SK-N-SH treated with all-trans-retinoic acid at 6 μM for 48 hours (cell line): ENCODE data around the gene PADI2.

Source experiments
- ATAC-seq: fragments of 200-7000 bp; cut with Tn5 transposase; 3 replicates; pipeline ENCODE4 v1.9.1; 2020; ENCODE audit warnings: mild to moderate bottlenecking, moderate library complexity
- ARNTL ChIP-seq: fragments of 450-650 bp; formaldehyde crosslinking; IDR thresholded peaks from 2 replicates; pipeline ENCODE4 v1.5.0; 2020; ENCODE audit warnings: low read depth, mild to moderate bottlenecking, moderate library complexity, borderline replicate concordance
- BACH2 ChIP-seq: fragments of 250-450 bp; sonication (Bioruptor Pico); IDR thresholded peaks from 2 replicates; pipeline ENCODE4 v1.9.0; 2021; ENCODE audit warnings: mild to moderate bottlenecking, borderline replicate concordance
- CREB5 ChIP-seq: fragments of 250-450 bp; sonication (Bioruptor Pico); IDR thresholded peaks from 2 replicates; pipeline ENCODE4 v1.5.1; 2020; ENCODE audit warnings: low read depth, mild to moderate bottlenecking, moderate library complexity
- CSDC2 ChIP-seq: fragments of 250-450 bp; sonication (Bioruptor Pico); IDR thresholded peaks from 2 replicates; pipeline ENCODE4 v1.5.0; 2020; ENCODE audit warnings: mild to moderate bottlenecking, moderate library complexity
- CSRNP3 ChIP-seq: fragments of 250-450 bp; sonication (Bioruptor Pico); IDR thresholded peaks from 2 replicates; pipeline ENCODE4 v1.5.1; 2021; ENCODE audit warnings: mild to moderate bottlenecking, moderate library complexity
- ESRRG ChIP-seq: fragments of 250-450 bp; sonication (Bioruptor Pico); IDR thresholded peaks from 2 replicates; pipeline ENCODE4 v1.6.1; 2021; ENCODE audit warnings: mild to moderate bottlenecking
- GLIS3 ChIP-seq: fragments of 250-450 bp; sonication (Bioruptor Pico); IDR thresholded peaks from 2 replicates; pipeline ENCODE4 v1.5.0; 2020; ENCODE audit warnings: mild to moderate bottlenecking, moderate library complexity
- OSR1 ChIP-seq: fragments of 250-450 bp; sonication (Bioruptor Pico); IDR thresholded peaks from 2 replicates; pipeline ENCODE4 v1.8.0; 2022; ENCODE audit warnings: moderate library complexity, mild to moderate bottlenecking, inconsistent platforms
- PATZ1 ChIP-seq: fragments of 250-450 bp; sonication (Bioruptor Pico); IDR thresholded peaks from 2 replicates; pipeline ENCODE4 v1.8.0; 2020; ENCODE audit warnings: mild to moderate bottlenecking, moderate library complexity, borderline replicate concordance
- POU6F1 ChIP-seq: fragments of 250-450 bp; sonication (Bioruptor Pico); IDR thresholded peaks from 2 replicates; pipeline ENCODE4 v1.8.0; 2021; ENCODE audit warnings: low read depth, mild to moderate bottlenecking, moderate library complexity, borderline replicate concordance
- PPARA ChIP-seq: fragments of 250-450 bp; sonication (Bioruptor Pico); IDR thresholded peaks from 2 replicates; pipeline ENCODE4 v1.5.0; 2020; ENCODE audit warnings: mild to moderate bottlenecking, borderline replicate concordance
- RARB ChIP-seq: fragments of 250-450 bp; sonication (Bioruptor Pico); IDR thresholded peaks from 2 replicates; pipeline ENCODE4 v1.8.0; 2021; ENCODE audit warnings: mild to moderate bottlenecking, moderate library complexity
- SNAI2 ChIP-seq: fragments of 250-450 bp; sonication (Bioruptor Pico); IDR thresholded peaks from 2 replicates; pipeline ENCODE4 v1.5.0; 2020; ENCODE audit warnings: mild to moderate bottlenecking, moderate library complexity
- TCF4 ChIP-seq: fragments of 250-450 bp; sonication (Bioruptor Pico); IDR thresholded peaks from 2 replicates; pipeline ENCODE4 v1.8.0; 2021; ENCODE audit warnings: mild to moderate bottlenecking, moderate library complexity, borderline replicate concordance
- TOX ChIP-seq: fragments of 250-450 bp; sonication (Bioruptor Pico); IDR thresholded peaks from 2 replicates; pipeline ENCODE4 v1.8.0; 2021; ENCODE audit warnings: mild to moderate bottlenecking, moderate library complexity, borderline replicate concordance
- TSHZ2 ChIP-seq: fragments of 250-450 bp; sonication (Bioruptor Pico); IDR thresholded peaks from 2 replicates; pipeline ENCODE4 v1.5.0; 2020; ENCODE audit warnings: mild to moderate bottlenecking, moderate library complexity
- ZC3H10 ChIP-seq: fragments of 250-450 bp; sonication (Bioruptor Pico); IDR thresholded peaks from 2 replicates; pipeline ENCODE4 v1.5.1; 2021; ENCODE audit warnings: mild to moderate bottlenecking, moderate library complexity
- ZFP30 ChIP-seq: fragments of 450-650 bp; formaldehyde crosslinking; IDR thresholded peaks from 2 replicates; pipeline ENCODE4 v1.5.0; 2022; ENCODE audit warnings: mild to moderate bottlenecking, moderate library complexity
- ZNF565 ChIP-seq: fragments of 450-650 bp; formaldehyde crosslinking; conservative IDR thresholded peaks from 2 replicates; pipeline ENCODE4 v1.5.0; 2020; ENCODE audit warnings: low read depth, mild to moderate bottlenecking, moderate library complexity
- ZNF70 ChIP-seq: fragments of 450-650 bp; formaldehyde crosslinking; IDR thresholded peaks from 2 replicates; pipeline ENCODE4 v1.5.0; 2020; ENCODE audit warnings: mild to moderate bottlenecking, moderate library complexity
- ZNF8 ChIP-seq: fragments of 450-650 bp; formaldehyde crosslinking; IDR thresholded peaks from 2 replicates; pipeline ENCODE4 v1.5.0; 2020; ENCODE audit warnings: mild to moderate bottlenecking, moderate library complexity

PADI2 gene

GRCh38 chr1:17045150-17045549 lies 74.1 kb downstream of the PADI2 start:
- TF ChIP-seq POU6F1 (no peak), ARNTL (no peak), OSR1 (CRISPR knock-in tag) (no peak), ZNF70 (CRISPR knock-in tag) (no peak), CSRNP3 (CRISPR knock-in tag) (no peak), ZC3H10 (CRISPR knock-in tag) (no peak), ZNF8 (CRISPR knock-in tag) (no peak), GLIS3 (CRISPR knock-in tag) (no peak), TSHZ2 (CRISPR knock-in tag) (no peak), ESRRG (CRISPR knock-in tag) (no peak), SNAI2 (CRISPR knock-in tag) (no peak), BACH2 (CRISPR knock-in tag) (no peak), TCF4 (CRISPR knock-in tag) (no peak), CREB5 (CRISPR knock-in tag) (no peak), ZFP30 (CRISPR knock-in tag) (no peak), CSDC2 (CRISPR knock-in tag) (no peak), ZNF565 (CRISPR knock-in tag) (no peak), PPARA (no peak), RARB (CRISPR knock-in tag) (no peak)
- no peak for ATAC-seq

GRCh38 chr1:17043676-17044075 lies 75.6 kb downstream of the PADI2 start:
- TF ChIP-seq BACH2 (CRISPR knock-in tag) = no peak
- no peak for TF ChIP-seq ZFP30 (CRISPR knock-in tag)
- ATAC-seq = no peak

GRCh38 chr1:17040135-17040534 lies 79.1 kb downstream of the PADI2 start:
- no peak for ATAC-seq
- TF ChIP-seq CSRNP3 (CRISPR knock-in tag) (no peak), ARNTL (no peak), TOX (CRISPR knock-in tag) (no peak), POU6F1 (no peak), TCF4 (CRISPR knock-in tag) (no peak), ZNF565 (CRISPR knock-in tag) (no peak), ZNF8 (CRISPR knock-in tag) (no peak), GLIS3 (CRISPR knock-in tag) (no peak), CSDC2 (CRISPR knock-in tag) (no peak), ESRRG (CRISPR knock-in tag) (no peak), TSHZ2 (CRISPR knock-in tag) (no peak), ZFP30 (CRISPR knock-in tag) (no peak), ZNF70 (CRISPR knock-in tag) (no peak), BACH2 (CRISPR knock-in tag) (no peak), PATZ1 (CRISPR knock-in tag) (no peak), SNAI2 (CRISPR knock-in tag) (no peak)
